ENCODE data around the gene SNAP47.

The SNAP47 gene

DNA sequence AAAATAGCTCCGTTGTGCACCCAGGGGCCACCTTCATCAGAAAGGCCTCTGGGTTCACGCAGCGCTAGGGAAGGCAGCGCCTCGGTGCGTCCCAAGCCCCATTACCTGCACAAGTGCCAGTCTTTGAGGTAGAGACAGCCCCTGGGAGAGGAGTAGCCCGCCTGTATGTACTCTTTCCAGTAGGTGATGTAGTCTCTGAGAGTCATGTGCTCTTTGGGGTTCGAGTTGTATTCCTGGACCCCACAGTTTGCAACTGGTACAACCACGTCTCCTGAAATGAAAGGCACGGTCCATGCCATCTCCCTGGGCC, 734 bp upstream of the SNAP47 start:
- no peaks in the 10 kb centered on the region for H3K27me3 ChIP-seq (ENCODE audit: insufficient read depth, poor library complexity, severe bottlenecking)
- H3K27ac ChIP-seq (replicated peaks) = peak overlapping the region; percentile 82
- peak overlapping the region; percentile 78 for H3K4me3 ChIP-seq (replicated peaks; ENCODE audit: insufficient read depth, low read length)
- no peak for DNase-seq (ENCODE audit: low read depth in 1 of 2, low spot score in 1 of 2)
- TF ChIP-seq SPI1 (IDR thresholded peaks at IDR 0.05; ENCODE audit: borderline replicate concordance, low read depth) (no peak), POLR2AphosphoS5 (IDR thresholded peaks at IDR 0.05; ENCODE audit: low read depth) (no peak), GABPA (IDR thresholded peaks at IDR 0.05; ENCODE audit: low read depth) (no peak)
- TF ChIP-seq, protein P1, sequence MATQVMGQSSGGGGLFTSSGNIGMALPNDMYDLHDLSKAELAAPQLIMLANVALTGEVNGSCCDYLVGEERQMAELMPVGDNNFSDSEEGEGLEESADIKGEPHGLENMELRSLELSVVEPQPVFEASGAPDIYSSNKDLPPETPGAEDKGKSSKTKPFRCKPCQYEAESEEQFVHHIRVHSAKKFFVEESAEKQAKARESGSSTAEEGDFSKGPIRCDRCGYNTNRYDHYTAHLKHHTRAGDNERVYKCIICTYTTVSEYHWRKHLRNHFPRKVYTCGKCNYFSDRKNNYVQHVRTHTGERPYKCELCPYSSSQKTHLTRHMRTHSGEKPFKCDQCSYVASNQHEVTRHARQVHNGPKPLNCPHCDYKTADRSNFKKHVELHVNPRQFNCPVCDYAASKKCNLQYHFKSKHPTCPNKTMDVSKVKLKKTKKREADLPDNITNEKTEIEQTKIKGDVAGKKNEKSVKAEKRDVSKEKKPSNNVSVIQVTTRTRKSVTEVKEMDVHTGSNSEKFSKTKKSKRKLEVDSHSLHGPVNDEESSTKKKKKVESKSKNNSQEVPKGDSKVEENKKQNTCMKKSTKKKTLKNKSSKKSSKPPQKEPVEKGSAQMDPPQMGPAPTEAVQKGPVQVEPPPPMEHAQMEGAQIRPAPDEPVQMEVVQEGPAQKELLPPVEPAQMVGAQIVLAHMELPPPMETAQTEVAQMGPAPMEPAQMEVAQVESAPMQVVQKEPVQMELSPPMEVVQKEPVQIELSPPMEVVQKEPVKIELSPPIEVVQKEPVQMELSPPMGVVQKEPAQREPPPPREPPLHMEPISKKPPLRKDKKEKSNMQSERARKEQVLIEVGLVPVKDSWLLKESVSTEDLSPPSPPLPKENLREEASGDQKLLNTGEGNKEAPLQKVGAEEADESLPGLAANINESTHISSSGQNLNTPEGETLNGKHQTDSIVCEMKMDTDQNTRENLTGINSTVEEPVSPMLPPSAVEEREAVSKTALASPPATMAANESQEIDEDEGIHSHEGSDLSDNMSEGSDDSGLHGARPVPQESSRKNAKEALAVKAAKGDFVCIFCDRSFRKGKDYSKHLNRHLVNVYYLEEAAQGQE (IDR thresholded peaks at IDR 0.05; ENCODE audit: insufficient replicate concordance, low read depth) = no peak
- TF ChIP-seq, protein P2, sequence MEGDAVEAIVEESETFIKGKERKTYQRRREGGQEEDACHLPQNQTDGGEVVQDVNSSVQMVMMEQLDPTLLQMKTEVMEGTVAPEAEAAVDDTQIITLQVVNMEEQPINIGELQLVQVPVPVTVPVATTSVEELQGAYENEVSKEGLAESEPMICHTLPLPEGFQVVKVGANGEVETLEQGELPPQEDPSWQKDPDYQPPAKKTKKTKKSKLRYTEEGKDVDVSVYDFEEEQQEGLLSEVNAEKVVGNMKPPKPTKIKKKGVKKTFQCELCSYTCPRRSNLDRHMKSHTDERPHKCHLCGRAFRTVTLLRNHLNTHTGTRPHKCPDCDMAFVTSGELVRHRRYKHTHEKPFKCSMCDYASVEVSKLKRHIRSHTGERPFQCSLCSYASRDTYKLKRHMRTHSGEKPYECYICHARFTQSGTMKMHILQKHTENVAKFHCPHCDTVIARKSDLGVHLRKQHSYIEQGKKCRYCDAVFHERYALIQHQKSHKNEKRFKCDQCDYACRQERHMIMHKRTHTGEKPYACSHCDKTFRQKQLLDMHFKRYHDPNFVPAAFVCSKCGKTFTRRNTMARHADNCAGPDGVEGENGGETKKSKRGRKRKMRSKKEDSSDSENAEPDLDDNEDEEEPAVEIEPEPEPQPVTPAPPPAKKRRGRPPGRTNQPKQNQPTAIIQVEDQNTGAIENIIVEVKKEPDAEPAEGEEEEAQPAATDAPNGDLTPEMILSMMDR (IDR thresholded peaks at IDR 0.05; ENCODE audit: insufficient read depth, low read length) = no peak

DNA sequence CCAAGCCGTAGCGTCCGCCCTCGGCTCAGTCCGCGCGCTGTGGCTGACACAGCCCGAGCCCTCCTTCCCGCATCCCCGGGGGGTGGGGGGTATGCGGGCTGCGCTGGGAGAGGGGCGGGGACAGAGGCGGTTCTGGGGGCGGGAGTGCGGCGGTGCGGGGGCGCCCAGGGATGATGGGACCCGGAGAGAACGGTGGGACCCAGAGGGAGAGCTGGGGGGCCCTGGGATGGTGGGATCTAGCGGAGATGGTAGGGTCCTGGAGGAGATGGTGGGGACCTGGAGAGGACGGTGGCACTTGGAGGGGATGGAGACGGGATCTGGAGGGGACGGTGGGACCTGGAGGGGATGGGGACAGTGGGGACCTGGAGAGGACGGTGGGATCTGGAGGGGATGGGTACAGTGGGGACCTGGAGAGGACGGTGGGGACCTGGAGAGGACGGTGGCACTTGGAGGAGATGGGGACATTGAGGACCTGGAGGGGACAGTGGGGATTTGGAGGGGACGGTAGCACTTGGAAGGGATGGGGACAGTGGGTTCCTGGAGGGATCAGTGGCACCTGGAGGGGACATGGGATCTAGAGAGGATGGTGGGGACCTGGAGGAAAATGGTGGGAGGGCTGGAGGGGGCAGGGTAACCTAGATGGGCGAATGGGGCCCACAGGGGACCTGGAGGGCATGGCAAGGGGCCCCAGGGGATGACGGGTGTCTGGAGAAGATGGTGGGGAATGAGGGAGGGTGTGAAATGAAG, 477 bp downstream of the SNAP47 start:
- Histone ChIP-seq H3K4me3 (replicated peaks; ENCODE audit: insufficient read depth, low read length) (peak overlapping the region; percentile 78), H3K27ac (replicated peaks) (peak overlapping the region; percentile 82), H3K27me3 (ENCODE audit: insufficient read depth, poor library complexity, severe bottlenecking) (no peaks in the 10 kb centered on the region)
- TF ChIP-seq GABPA (IDR thresholded peaks at IDR 0.05; ENCODE audit: low read depth) (no peak), SPI1 (IDR thresholded peaks at IDR 0.05; ENCODE audit: borderline replicate concordance, low read depth) (no peak), POLR2AphosphoS5 (IDR thresholded peaks at IDR 0.05; ENCODE audit: low read depth) (no peak)
- TF ChIP-seq, protein P2 (IDR thresholded peaks at IDR 0.05; ENCODE audit: insufficient read depth, low read length) = no peak
- TF ChIP-seq, protein P1 (IDR thresholded peaks at IDR 0.05; ENCODE audit: insufficient replicate concordance, low read depth) = no peak
- DNase-seq (ENCODE audit: low read depth in 1 of 2, low spot score in 1 of 2) = no peak

DNA sequence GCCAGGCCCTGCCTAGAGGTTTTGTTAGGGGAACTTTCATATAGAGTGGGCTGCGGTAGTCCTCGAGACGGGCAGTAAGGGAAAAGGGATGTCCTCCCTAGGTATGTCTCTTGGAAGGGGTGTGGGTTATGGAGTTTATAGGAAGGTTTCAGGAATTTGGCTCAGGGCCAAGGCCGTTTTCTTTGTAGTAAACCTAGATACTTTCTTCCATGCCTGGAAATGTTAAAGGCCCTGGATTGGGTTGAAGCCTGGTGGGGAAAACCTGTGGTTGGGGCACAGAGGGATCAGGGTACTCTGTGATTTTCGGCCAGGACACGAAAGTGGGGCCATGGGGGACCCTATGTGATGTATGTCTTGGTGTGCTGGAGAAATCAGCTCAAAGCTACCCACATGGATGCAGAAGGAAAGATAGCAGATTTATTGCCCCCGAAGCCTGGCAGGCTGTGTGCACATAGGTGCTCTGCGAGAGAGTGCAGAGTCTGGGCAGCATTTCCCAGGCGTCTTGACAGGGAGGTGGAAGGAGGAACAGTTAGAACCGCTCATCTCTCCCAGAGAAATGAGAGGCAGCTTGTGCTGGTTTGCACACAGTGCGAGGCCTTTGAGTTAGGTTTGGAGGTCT, 1.7 kb downstream of the SNAP47 start:
- Histone ChIP-seq H3K27ac (replicated peaks) (no peak overlapping the region), H3K4me3 (replicated peaks; ENCODE audit: insufficient read depth, low read length) (no peak overlapping the region), H3K27me3 (ENCODE audit: insufficient read depth, poor library complexity, severe bottlenecking) (no peaks in the 10 kb centered on the region)
- no peak for DNase-seq (ENCODE audit: low read depth in 1 of 2, low spot score in 1 of 2)
- TF ChIP-seq GABPA (IDR thresholded peaks at IDR 0.05; ENCODE audit: low read depth) (no peak), SPI1 (IDR thresholded peaks at IDR 0.05; ENCODE audit: borderline replicate concordance, low read depth) (no peak), POLR2AphosphoS5 (IDR thresholded peaks at IDR 0.05; ENCODE audit: low read depth) (no peak)
- TF ChIP-seq, protein P1 (IDR thresholded peaks at IDR 0.05; ENCODE audit: insufficient replicate concordance, low read depth) = no peak
- TF ChIP-seq, protein P2 (IDR thresholded peaks at IDR 0.05; ENCODE audit: insufficient read depth, low read length) = no peak

Measured in HL-60 (cell line).